OCI-LY1 (cell line): Measurements from ENCODE around the gene MID1.

ENCODE experiments used
- H2AFZ ChIP-seq: fragments of 200-600 bp; sonication (generic), shearing (Covaris generic); 2 replicates; pipeline ENCODE4 v1.6.0; 2014; ENCODE audit warnings: antibody characterized with exemption, mild to moderate bottlenecking, low read length
- H3F3A ChIP-seq: fragments of 200-600 bp; sonication (generic), shearing (Covaris generic); 2 replicates; pipeline ENCODE4 v1.6.0; 2014; ENCODE audit warnings: mild to moderate bottlenecking, antibody characterized with exemption, low read length, moderate library complexity; ENCODE audit not compliant: insufficient read depth
- H3K27ac ChIP-seq: fragments of 200-600 bp; sonication (generic); 2 replicates; pipeline ENCODE4 v1.5.1; 2014; ENCODE audit warnings: low read length, mixed run types, mild to moderate bottlenecking, low read depth; ENCODE audit not compliant: poor library complexity, severe bottlenecking
- H3K27me3 ChIP-seq: fragments of 200-600 bp; sonication (generic); 2 replicates; pipeline ENCODE4 v1.6.0; 2014; ENCODE audit warnings: antibody characterized with exemption, mild to moderate bottlenecking, low read length, moderate library complexity; ENCODE audit not compliant: insufficient read depth
- H3K36me3 ChIP-seq: fragments of 200-600 bp; sonication (generic); 2 replicates; pipeline ENCODE4 v1.6.1; 2014; ENCODE audit warnings: mild to moderate bottlenecking, antibody characterized with exemption, low read length, moderate library complexity, mixed read lengths; ENCODE audit not compliant: insufficient read depth
- H3K4me1 ChIP-seq: fragments of 200-600 bp; sonication (generic); 2 replicates; pipeline ENCODE4 v1.5.1; 2014; ENCODE audit warnings: mild to moderate bottlenecking, low read length, moderate library complexity; ENCODE audit not compliant: insufficient read depth, severe bottlenecking
- H3K4me2 ChIP-seq: fragments of 200-600 bp; sonication (generic), shearing (Covaris generic); 2 replicates; pipeline ENCODE4 v1.6.1; 2014; ENCODE audit warnings: low read length
- H3K4me3 ChIP-seq: fragments of 200-600 bp; sonication (generic); 2 replicates; pipeline ENCODE4 v1.5.1; 2014; ENCODE audit warnings: low read length, low read depth, mild to moderate bottlenecking, mixed read lengths; ENCODE audit not compliant: poor library complexity, severe bottlenecking
- H3K79me2 ChIP-seq: fragments of 200-600 bp; shearing (Covaris generic); 2 replicates; pipeline ENCODE4 v1.6.1; 2016; ENCODE audit warnings: mixed run types, low read length, mixed read lengths; ENCODE audit not compliant: insufficient read depth
- H3K9ac ChIP-seq: fragments of 200-600 bp; sonication (generic), shearing (Covaris generic); 2 replicates; pipeline ENCODE4 v1.6.1; 2014; ENCODE audit warnings: mild to moderate bottlenecking, low read length, mixed read lengths
- H3K9me2 ChIP-seq: fragments of 200-600 bp; sonication (generic), shearing (Covaris generic); 2 replicates; pipeline ENCODE4 v1.6.1; 2014; ENCODE audit warnings: low read depth, mild to moderate bottlenecking, low read length, mixed read lengths
- H3K9me3 ChIP-seq: fragments of 200-600 bp; shearing (Covaris generic); 2 replicates; pipeline ENCODE4 v1.6.1; 2014; ENCODE audit warnings: low read length, mixed read lengths
- H4K20me1 ChIP-seq: fragments of 200-600 bp; sonication (generic), shearing (Covaris generic); 2 replicates; pipeline ENCODE4 v1.6.0; 2016; ENCODE audit warnings: mild to moderate bottlenecking, low read length; ENCODE audit not compliant: insufficient read depth
- CTCF ChIP-seq: fragments of 200-600 bp; sonication (generic), shearing (Covaris generic); IDR thresholded peaks from 2 replicates; pipeline ENCODE4 v1.5.1; 2017; ENCODE audit warnings: mild to moderate bottlenecking, antibody characterized with exemption, low read length, moderate library complexity, mixed read lengths
- EZH2 ChIP-seq: fragments of 200-600 bp; sonication (generic), shearing (Covaris generic); IDR thresholded peaks from 2 replicates; pipeline ENCODE4 v1.8.0; 2017; ENCODE audit warnings: borderline replicate concordance, mixed run types, mild to moderate bottlenecking, antibody characterized with exemption, low read length, moderate library complexity, mixed read lengths

Gene MID1

DNA sequence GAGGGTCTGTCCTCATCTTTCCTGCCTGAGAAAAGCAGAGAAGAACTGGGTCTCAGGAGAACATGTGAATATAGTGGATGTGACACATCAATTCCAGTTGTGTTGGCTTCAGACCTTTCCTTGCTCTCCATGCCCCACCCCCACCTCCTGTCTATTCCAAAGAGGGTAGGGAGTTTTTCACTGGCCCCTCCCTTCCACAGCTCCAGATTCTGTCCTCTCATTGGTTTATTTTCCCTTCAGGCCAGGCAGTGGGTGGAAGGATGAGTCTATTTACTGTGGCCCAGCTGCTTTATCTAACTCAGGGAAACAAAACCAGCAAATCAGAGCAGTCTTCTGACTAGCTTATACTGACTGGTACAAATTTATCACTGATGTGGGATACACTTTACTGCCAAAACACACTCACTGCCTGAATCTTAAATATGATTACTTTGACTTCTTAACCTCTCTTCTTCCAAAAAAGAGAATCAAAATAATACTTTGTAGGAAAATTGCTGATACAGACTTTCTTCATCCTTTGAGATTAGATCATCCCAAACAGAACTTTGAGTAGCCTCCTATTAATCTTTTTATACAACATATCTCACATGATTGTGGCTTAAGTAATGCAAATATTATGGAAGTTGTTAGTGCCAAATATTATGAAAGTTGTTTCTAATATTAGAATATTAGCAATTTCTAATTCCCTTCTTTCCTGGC is 221.2 kb downstream of the MID1 start:
- Histone ChIP-seq H3K9ac (no peak overlapping the region), H3F3A (no peaks in the 10 kb centered on the region), H3K79me2 (no peaks in the 10 kb centered on the region), H3K4me1 (no peaks in the 10 kb centered on the region), H3K36me3 (no peaks in the 10 kb centered on the region), H4K20me1 (no peaks in the 10 kb centered on the region), H2AFZ (no peak overlapping the region), H3K27ac (no peak overlapping the region), H3K27me3 (no peaks in the 10 kb centered on the region), H3K4me3 (no peak overlapping the region), H3K4me2 (no peak overlapping the region), H3K9me2 (no peaks in the 10 kb centered on the region), H3K9me3 (no peaks in the 10 kb centered on the region)
- TF ChIP-seq EZH2 = no peak
- TF ChIP-seq CTCF = no peak

DNA sequence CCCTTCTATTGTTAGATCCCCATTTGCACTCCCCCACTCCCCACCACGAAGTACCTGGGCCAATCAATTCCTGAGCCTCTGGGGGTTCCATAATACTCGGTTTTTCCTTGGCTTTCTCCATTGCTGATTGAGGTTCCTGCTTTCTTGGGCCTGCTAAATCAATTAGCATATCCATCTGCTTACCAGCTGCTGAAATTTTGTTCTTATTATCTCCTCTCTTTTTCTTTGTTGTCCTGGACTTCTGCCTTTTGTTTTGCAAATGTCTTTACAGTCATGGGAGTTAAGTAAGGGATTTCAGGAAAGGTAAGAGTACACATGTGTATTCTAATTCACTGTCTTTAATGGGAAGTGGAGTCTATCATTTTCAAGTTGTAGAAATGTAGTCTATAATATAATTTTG is 222.2 kb downstream of the MID1 start:
- H3K9ac ChIP-seq = no peak overlapping the region
- H4K20me1 ChIP-seq = no peaks in the 10 kb centered on the region
- no peak overlapping the region for H3K4me3 ChIP-seq
- H3K36me3 ChIP-seq = no peaks in the 10 kb centered on the region
- H3K9me3 ChIP-seq = no peaks in the 10 kb centered on the region
- no peaks in the 10 kb centered on the region for H3K79me2 ChIP-seq
- TF ChIP-seq EZH2 (no peak), CTCF (no peak)
- no peaks in the 10 kb centered on the region for H3F3A ChIP-seq
- H3K4me2 ChIP-seq = no peak overlapping the region
- no peaks in the 10 kb centered on the region for H3K27me3 ChIP-seq
- no peak overlapping the region for H2AFZ ChIP-seq
- H3K4me1 ChIP-seq = no peaks in the 10 kb centered on the region
- no peak overlapping the region for H3K27ac ChIP-seq
- no peaks in the 10 kb centered on the region for H3K9me2 ChIP-seq

DNA sequence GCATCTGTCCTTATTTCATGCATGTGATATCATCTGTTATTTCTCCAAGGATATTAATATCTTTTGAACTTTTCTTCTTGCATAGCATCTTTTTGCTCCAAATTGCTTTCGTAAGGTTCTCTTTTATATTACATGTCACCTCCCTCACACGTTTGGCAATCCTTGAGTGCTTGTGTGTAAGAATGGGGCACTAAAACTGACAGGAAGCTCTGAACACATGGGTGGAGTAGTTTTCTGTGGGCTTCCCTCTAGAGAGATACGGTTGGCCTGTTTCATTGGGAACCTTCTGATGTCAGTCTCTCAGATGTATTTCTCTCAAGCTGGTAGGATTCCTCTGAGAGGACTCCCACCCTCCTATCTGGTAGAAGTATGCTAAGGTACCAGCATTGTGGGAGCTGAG is 223.0 kb downstream of the MID1 start:
- H3F3A ChIP-seq = no peaks in the 10 kb centered on the region
- TF ChIP-seq EZH2 = no peak
- TF ChIP-seq CTCF = no peak

More for the DNA sequence above, 223.0 kb downstream of the MID1 start:
- Histone ChIP-seq H3K27me3 (no peaks in the 10 kb centered on the region), H3K4me1 (no peaks in the 10 kb centered on the region), H3K9me2 (no peaks in the 10 kb centered on the region), H2AFZ (no peak overlapping the region), H3K4me3 (no peak overlapping the region), H3K79me2 (no peaks in the 10 kb centered on the region), H3K4me2 (no peak overlapping the region), H4K20me1 (no peaks in the 10 kb centered on the region), H3K9me3 (no peaks in the 10 kb centered on the region), H3K9ac (no peak overlapping the region), H3K36me3 (no peaks in the 10 kb centered on the region), H3K27ac (no peak overlapping the region)
